Astrocyte (in vitro differentiated cells and primary cell): ENCODE measurements around the gene RPL35. TPM values are rescaled to one million over a fixed set of nuclear protein-coding genes. Genes with fewer than 3 reads are reported as not detected.

Experiments used
- DNase-seq: peaks from one replicate; pipeline ENCODE4 v3.0.0-alpha.2; 2010; ENCODE audit warnings: low read depth
- FAIRE-seq: peaks from 2 replicates; lab custom pipeline; 2011; peaks lifted over from hg19 to GRCh38; lab: Jason Lieb, UNC
- H2AFZ ChIP-seq: 2 replicates; pipeline ENCODE4 v1.6.0; 2012; ENCODE audit warnings: low read depth, low read length, inconsistent platforms
- H3K27ac ChIP-seq: 2 replicates; pipeline ENCODE4 v1.5.1; 2011; ENCODE audit warnings: low read depth, low read length, inconsistent platforms
- H3K27me3 ChIP-seq: 2 replicates; pipeline ENCODE4 v1.6.0; 2011; ENCODE audit warnings: low read length, inconsistent platforms; ENCODE audit not compliant: insufficient read depth
- H3K36me3 ChIP-seq: 2 replicates; pipeline ENCODE4 v1.5.1; 2011; ENCODE audit warnings: low read length, inconsistent platforms; ENCODE audit not compliant: insufficient read depth
- H3K4me1 ChIP-seq: 2 replicates; pipeline ENCODE4 v1.5.1; 2011; ENCODE audit warnings: low read length, inconsistent platforms; ENCODE audit not compliant: insufficient read depth
- H3K4me2 ChIP-seq: 2 replicates; pipeline ENCODE4 v1.6.0; 2012; ENCODE audit warnings: low read length, inconsistent platforms
- H3K4me3 ChIP-seq: 2 replicates; pipeline ENCODE4 v1.5.1; 2011; ENCODE audit warnings: low read depth, mild to moderate bottlenecking, low read length, inconsistent platforms; ENCODE audit not compliant: insufficient read depth
- H3K79me2 ChIP-seq: 2 replicates; pipeline ENCODE4 v1.6.0; 2012; ENCODE audit warnings: mild to moderate bottlenecking, low read length, inconsistent platforms; ENCODE audit not compliant: insufficient read depth
- H3K9ac ChIP-seq: 2 replicates; pipeline ENCODE4 v1.6.0; 2012; ENCODE audit warnings: mild to moderate bottlenecking, low read length, inconsistent platforms
- H3K9me3 ChIP-seq: 2 replicates; pipeline ENCODE4 v1.5.1; 2012; ENCODE audit warnings: low read depth, mild to moderate bottlenecking, low read length, inconsistent platforms; ENCODE audit not compliant: insufficient read depth
- H4K20me1 ChIP-seq: 2 replicates; pipeline ENCODE4 v1.6.0; 2012; ENCODE audit warnings: low read length, inconsistent platforms; ENCODE audit not compliant: insufficient read depth
- H3K27ac Mint-ChIP-seq: one replicate; pipeline ENCODE4 v1.8.0; 2021; ENCODE audit warnings: mild to moderate bottlenecking, mixed read lengths; ENCODE audit not compliant: unreplicated experiment
- H3K27me3 Mint-ChIP-seq: one replicate; pipeline ENCODE4 v1.8.0; 2021; ENCODE audit warnings: low read depth, mixed read lengths; ENCODE audit not compliant: unreplicated experiment
- H3K36me3 Mint-ChIP-seq: one replicate; pipeline ENCODE4 v1.8.0; 2021; ENCODE audit warnings: low read depth, mixed read lengths; ENCODE audit not compliant: unreplicated experiment
- H3K4me1 Mint-ChIP-seq: one replicate; pipeline ENCODE4 v1.8.0; 2021; ENCODE audit warnings: low read depth, mixed read lengths; ENCODE audit not compliant: unreplicated experiment
- H3K4me3 Mint-ChIP-seq: one replicate; pipeline ENCODE4 v1.8.0; 2021; ENCODE audit warnings: mild to moderate bottlenecking, moderate library complexity, mixed read lengths; ENCODE audit not compliant: unreplicated experiment
- H3K9me3 Mint-ChIP-seq: one replicate; pipeline ENCODE4 v1.8.0; 2021; ENCODE audit warnings: mild to moderate bottlenecking, mixed read lengths; ENCODE audit not compliant: unreplicated experiment
- CTCF ChIP-seq: IDR thresholded peaks from 2 replicates; pipeline ENCODE4 v1.5.1; 2011; ENCODE audit warnings: low read depth, mild to moderate bottlenecking, inconsistent platforms, low read length, moderate library complexity; ENCODE audit not compliant: insufficient read depth
- EZH2 ChIP-seq: IDR thresholded peaks from 2 replicates; pipeline ENCODE4 v1.6.1; 2012; ENCODE audit warnings: mild to moderate bottlenecking, low read length, inconsistent platforms; ENCODE audit not compliant: insufficient read depth
- total RNA-seq: library from RNA; stranded (reverse); gene quantifications from 2 replicates; pipeline ENCODE4 v1.2.1, GENCODE V29; 2021

The RPL35 gene
- total RNA-seq, 1 donor from 2014 or later = 1,259 TPM

GRCh38 chr9:124844291-124844690 is 17.5 kb downstream of the RPL35 start:
- H3K27ac Mint-ChIP-seq = peak overlapping the region; percentile 34

GRCh38 chr9:124843456-124844034 is 18.2 kb downstream of the RPL35 start:
- no peak overlapping the region for H3K27ac Mint-ChIP-seq

More at GRCh38 chr9:124844291-124844690, 17.5 kb downstream of the RPL35 start:
- Histone ChIP-seq H3K79me2 (no peaks in the 10 kb centered on the region), H4K20me1 (no peaks in the 10 kb centered on the region), H3K9ac (no peak overlapping the region), H3K27me3 (no peaks in the 10 kb centered on the region), H3K9me3 (no peaks in the 10 kb centered on the region), H3K36me3 (no peaks in the 10 kb centered on the region), H3K4me1 (peaks cover 5% of the 10 kb centered on the region), H3K4me3 (no peak overlapping the region), H3K27ac (no peak overlapping the region), H2AFZ (no peak overlapping the region), H3K4me2 (no peak overlapping the region)
- DNase-seq = no peak
- no peak for TF ChIP-seq EZH2
- TF ChIP-seq CTCF = no peak
- no peaks in the 10 kb centered on the region for H3K9me3 Mint-ChIP-seq
- H3K4me1 Mint-ChIP-seq = no peaks in the 10 kb centered on the region
- no peak for FAIRE-seq
- H3K36me3 Mint-ChIP-seq = no peaks in the 10 kb centered on the region
- H3K4me3 Mint-ChIP-seq = no peak overlapping the region
- H3K27me3 Mint-ChIP-seq = no peaks in the 10 kb centered on the region

More at GRCh38 chr9:124843456-124844034, 18.2 kb downstream of the RPL35 start:
- Mint-ChIP-seq H3K36me3 (no peaks in the 10 kb centered on the region), H3K4me3 (no peak overlapping the region), H3K27me3 (no peaks in the 10 kb centered on the region), H3K4me1 (no peaks in the 10 kb centered on the region), H3K9me3 (no peaks in the 10 kb centered on the region)
- H3K36me3 ChIP-seq = no peaks in the 10 kb centered on the region
- H3K4me3 ChIP-seq = no peak overlapping the region
- no peak overlapping the region for H2AFZ ChIP-seq
- H3K9me3 ChIP-seq = no peaks in the 10 kb centered on the region
- H3K79me2 ChIP-seq = no peaks in the 10 kb centered on the region
- TF ChIP-seq CTCF (no peak), EZH2 (no peak)
- no peak overlapping the region for H3K4me2 ChIP-seq
- H3K9ac ChIP-seq = no peak overlapping the region
- H4K20me1 ChIP-seq = no peaks in the 10 kb centered on the region
- no peak for FAIRE-seq
- no peaks in the 10 kb centered on the region for H3K27me3 ChIP-seq
- no peak overlapping the region for H3K27ac ChIP-seq
- H3K4me1 ChIP-seq = peaks cover 5% of the 10 kb centered on the region
- DNase-seq = no peak
